Endothelial cell of umbilical vein (primary cell): ENCODE results near the gene VEZT.
"Not testable (repeated sequence)": the region's sequence is repeated elsewhere in the genome, so short reads cannot be mapped to it uniquely, and the experiment has no call there.

Experiments
- CTCF ChIP-seq, 2 donors: IDR thresholded peaks; 1 replicate in 1 of 2; 2 replicates in 1 of 2; pipeline ENCODE4 v1.5.1; 2011; ENCODE audit warnings: low read length in 2 of 2, mild to moderate bottlenecking in 2 of 2, moderate library complexity in 2 of 2, control low read depth in 1 of 2, inconsistent platforms in 1 of 2, low read depth in 1 of 2; ENCODE audit not compliant: insufficient read depth in 1 of 2; ENCODE audit errors: extremely low read depth in 1 of 2
- EZH2 ChIP-seq: IDR thresholded peaks from 2 replicates; pipeline ENCODE4 v1.6.1; 2012; ENCODE audit warnings: borderline replicate concordance, low read depth, mild to moderate bottlenecking, moderate library complexity, low read length, inconsistent platforms; ENCODE audit not compliant: severe bottlenecking
- POLR2AphosphoS5 ChIP-seq: IDR thresholded peaks from 2 replicates; pipeline ENCODE4 v1.6.1; 2012; ENCODE audit warnings: low read depth, mild to moderate bottlenecking, control low read depth, low read length, moderate library complexity; ENCODE audit not compliant: insufficient read depth

- TF ChIP-seq CTCF (IDR thresholded peaks at IDR 0.05; ENCODE audit: extremely low read depth in 1 of 2, insufficient read depth in 1 of 2, low read depth in 1 of 2, low read length in 2 of 2); POLR2AphosphoS5; EZH2: not testable (repeated sequence)
These were observed 23.5 kb downstream of the VEZT start for GRCh38 chr12:95241138-95241537.
